Measurements from ENCODE around the gene TWNK.

The TWNK gene

GRCh38 chr10:101042667-101043362 is 55.5 kb downstream of the TWNK start:
- TF ChIP-seq MAX (IDR thresholded peaks at IDR 0.05; ENCODE audit: low read depth, low read length): peak; percentile 62
- TF ChIP-seq POLR2A (IDR thresholded peaks at IDR 0.05; ENCODE audit: extremely low read depth, insufficient read length): peak; percentile 76
- TF ChIP-seq MYC (IDR thresholded peaks at IDR 0.05; ENCODE audit: low read depth, low read length): peak; percentile 62
- TF ChIP-seq CTCF (IDR thresholded peaks at IDR 0.05; ENCODE audit: low read depth, low read length): no peak
- peak overlapping the region; percentile 80 for H3K4me3 ChIP-seq (ENCODE audit: low read depth, low read length)
- DNase-seq (ENCODE audit: low read depth): peak; percentile 96

- peak overlapping the region; percentile 80 for H3K4me3 ChIP-seq (ENCODE audit: low read depth, low read length)
- DNase-seq (ENCODE audit: low read depth): peak; percentile 50
- TF ChIP-seq POLR2A (IDR thresholded peaks at IDR 0.05; ENCODE audit: extremely low read depth, insufficient read length) (no peak), MYC (IDR thresholded peaks at IDR 0.05; ENCODE audit: low read depth, low read length) (no peak), MAX (IDR thresholded peaks at IDR 0.05; ENCODE audit: low read depth, low read length) (no peak), CTCF (IDR thresholded peaks at IDR 0.05; ENCODE audit: low read depth, low read length) (no peak)
These were observed 56.0 kb downstream of the TWNK start for GRCh38 chr10:101043363-101043707.
